Endothelial cell of umbilical vein (primary cell): ENCODE measurements around the gene ABTB2. TPM values are rescaled to one million over a fixed set of nuclear protein-coding genes. Genes with fewer than 3 reads are reported as not detected.

Source experiments
- BruUV-seq: library from RNA; stranded (reverse); fragments of 400-500 nt; replicated peaks from 2 replicates; lab custom pipeline; 2021; lab: Mats Ljungman, UMichigan
- CTCF ChIA-PET: fragments of 300-600, 350-600 bp; sonication (Branson Sonifier 250); formaldehyde crosslinking; loops from one replicate; lab custom pipeline; 2021; ENCODE audit warnings: antibody characterized with exemption, inconsistent platforms; lab: Charles Lee
- POLR2A ChIA-PET: fragments of 300-600, 350-600 bp; sonication (Branson Sonifier 250); formaldehyde crosslinking; loops from one replicate; lab custom pipeline; 2021; ENCODE audit warnings: antibody characterized with exemption, inconsistent platforms; lab: Charles Lee
- DNase-seq: peaks from one replicate; pipeline ENCODE4 v3.0.0-alpha.2; 2011; ENCODE audit warnings: low read depth, low spot score
- FAIRE-seq: peaks from 2 replicates; lab custom pipeline; 2011; peaks lifted over from hg19 to GRCh38; lab: Jason Lieb, UNC
- H2AFZ ChIP-seq: 2 replicates; pipeline ENCODE4 v1.6.0; 2012; ENCODE audit warnings: low read depth, low read length, control low read depth, inconsistent platforms
- H3K27ac ChIP-seq: 2 replicates; pipeline ENCODE4 v1.5.1; 2011; ENCODE audit warnings: low read depth, mild to moderate bottlenecking, control low read depth, low read length, moderate library complexity; ENCODE audit not compliant: insufficient read depth
- H3K27me3 ChIP-seq, 2 experiments: 2 replicates each; pipeline versions ENCODE4 v1.6.0 to v1.6.1; 2011; ENCODE audit warnings: low read length in 2 of 2, mixed read lengths in 1 of 2; ENCODE audit not compliant: control insufficient read depth in 2 of 2, insufficient read depth in 2 of 2
- H3K36me3 ChIP-seq, 2 experiments: 2 replicates in 1 of 2; 3 replicates in 1 of 2; pipeline ENCODE4 v1.5.1; 2011; ENCODE audit warnings: low read length in 2 of 2, mild to moderate bottlenecking in 1 of 2, moderate library complexity in 1 of 2; ENCODE audit not compliant: control insufficient read depth in 2 of 2, insufficient read depth in 2 of 2; ENCODE audit errors: extremely low read depth in 1 of 2
- H3K4me1 ChIP-seq: 3 replicates; pipeline ENCODE4 v1.5.1; 2011; ENCODE audit warnings: mild to moderate bottlenecking, low read length; ENCODE audit not compliant: control insufficient read depth, insufficient read depth; ENCODE audit errors: extremely low read depth
- H3K4me2 ChIP-seq: 2 replicates; pipeline ENCODE4 v1.6.1; 2011; ENCODE audit warnings: low read length, control low read depth, mixed read lengths; ENCODE audit not compliant: insufficient read depth
- H3K4me3 ChIP-seq, 3 experiments: fragments of 200-600 bp in 1 of 3; sonication (generic), shearing (Covaris generic) in 1 of 3; replicated peaks in 1 of 3; 2 replicates each; pipeline ENCODE4 v1.5.1; 2011 to 2016; ENCODE audit warnings: control low read depth in 3 of 3, low read length in 3 of 3, mild to moderate bottlenecking in 2 of 3, inconsistent platforms in 1 of 3, low read depth in 1 of 3, moderate library complexity in 1 of 3; ENCODE audit not compliant: insufficient read depth in 1 of 3
- H3K79me2 ChIP-seq: 2 replicates; pipeline ENCODE4 v1.6.0; 2012; ENCODE audit warnings: low read length, inconsistent platforms; ENCODE audit not compliant: control insufficient read depth, insufficient read depth
- H3K9ac ChIP-seq: replicated peaks from 2 replicates; pipeline ENCODE3; 2011; ENCODE audit warnings: low read length, control low read depth; ENCODE audit not compliant: insufficient read depth; ENCODE audit errors: extremely low read depth
- H3K9me1 ChIP-seq: replicated peaks from 3 replicates; pipeline ENCODE4 v1.6.0; 2011; ENCODE audit warnings: mild to moderate bottlenecking, low read length; ENCODE audit not compliant: control insufficient read depth, insufficient read depth; ENCODE audit errors: extremely low read depth
- H3K9me3 ChIP-seq: replicated peaks from 2 replicates; pipeline ENCODE4 v1.5.1; 2012; ENCODE audit warnings: low read length, inconsistent platforms; ENCODE audit not compliant: control insufficient read depth, insufficient read depth
- H4K20me1 ChIP-seq: replicated peaks from 2 replicates; pipeline ENCODE3; 2011; ENCODE audit warnings: mild to moderate bottlenecking, low read length; ENCODE audit not compliant: control insufficient read depth, insufficient read depth; ENCODE audit errors: extremely low read depth
- CTCF ChIP-seq, 2 donors: IDR thresholded peaks; 1 replicate in 1 of 2; 2 replicates in 1 of 2; pipeline ENCODE4 v1.5.1; 2011; ENCODE audit warnings: low read length in 2 of 2, mild to moderate bottlenecking in 2 of 2, moderate library complexity in 2 of 2, control low read depth in 1 of 2, inconsistent platforms in 1 of 2, low read depth in 1 of 2; ENCODE audit not compliant: insufficient read depth in 1 of 2; ENCODE audit errors: extremely low read depth in 1 of 2
- EZH2 ChIP-seq: IDR thresholded peaks from 2 replicates; pipeline ENCODE4 v1.6.1; 2012; ENCODE audit warnings: borderline replicate concordance, low read depth, mild to moderate bottlenecking, moderate library complexity, low read length, inconsistent platforms; ENCODE audit not compliant: severe bottlenecking
- FOS ChIP-seq: IDR thresholded peaks from 2 replicates; pipeline ENCODE4 v1.6.1; 2011; ENCODE audit warnings: mild to moderate bottlenecking, low read length, moderate library complexity, borderline replicate concordance; ENCODE audit not compliant: insufficient read depth
- GATA2 ChIP-seq: IDR thresholded peaks from 2 replicates; pipeline ENCODE4 v1.7.0; 2011; ENCODE audit warnings: low read depth, mild to moderate bottlenecking, moderate library complexity, mixed read lengths, low read length; ENCODE audit not compliant: insufficient read length, insufficient read depth
- JUN ChIP-seq: IDR thresholded peaks from 2 replicates; pipeline ENCODE4 v1.6.1; 2011; ENCODE audit warnings: borderline replicate concordance, low read depth; ENCODE audit not compliant: insufficient read length, insufficient read depth
- MAX ChIP-seq: IDR thresholded peaks from 2 replicates; pipeline ENCODE4 v1.6.1; 2011; ENCODE audit not compliant: insufficient read depth, insufficient read length
- MYC ChIP-seq: IDR thresholded peaks from one replicate; pipeline ENCODE4 v1.6.1; 2011; ENCODE audit warnings: mild to moderate bottlenecking, low read depth, low read length
- POLR2A ChIP-seq: IDR thresholded peaks from 2 replicates; pipeline ENCODE4 v1.6.1; 2012; ENCODE audit warnings: low read depth, mild to moderate bottlenecking, control low read depth, low read length
- POLR2AphosphoS5 ChIP-seq: IDR thresholded peaks from 2 replicates; pipeline ENCODE4 v1.6.1; 2012; ENCODE audit warnings: low read depth, mild to moderate bottlenecking, control low read depth, low read length, moderate library complexity; ENCODE audit not compliant: insufficient read depth
- dilution Hi-C: fragments of 300-500 bp; cut with MboI; formaldehyde crosslinking; loops from one replicate; pipeline ENCODE4 v1.15.0; 2019; ENCODE audit warnings: low sequenced_read_pairs; ENCODE audit not compliant: extremely low pct_ligation_motif_present
- intact Hi-C: fragments of 100-400 bp; cut with micrococcal nuclease; formaldehyde crosslinking; loops from one replicate; pipeline ENCODE4 v1.10.0; 2022
- polyA plus RNA-seq, 4 experiments: library from polyadenylated mRNA; depleted of rRNA in 3 of 4; stranded (reverse) in 3 of 4; unstranded in 1 of 4; fragments of >200 nt; gene quantifications; 2 replicates each; pipeline versions ENCODE4 v1.2.1 to v1.2.3, GENCODE V29; 2011 to 2012; ENCODE audit warnings: missing spikeins in 1 of 4
- total RNA-seq: library from RNA; stranded (reverse); gene quantifications from 2 replicates; pipeline ENCODE4 v1.2.3, GENCODE V29; 2021

The ABTB2 gene
- total and polyA plus RNA-seq, 2 donors (not counting 3 experiments of a cell fraction or from before 2014, with no cell fraction given) = 0.11 to 0.14 TPM

- Histone ChIP-seq H3K36me3 (peaks cover 21 to 61% of the 10 kb centered on the region in 2 experiments), H2AFZ (no peak overlapping the region), H3K4me2 (no peak overlapping the region), H3K9me3 (no peaks in the 10 kb centered on the region), H3K4me3 (no peak overlapping the region), H3K27ac (no peak overlapping the region), H3K4me1 (no peaks in the 10 kb centered on the region), H4K20me1 (no peaks in the 10 kb centered on the region), H3K27me3 (no peaks in the 10 kb centered on the region), H3K9ac (no peak overlapping the region), H3K9me1 (no peaks in the 10 kb centered on the region), H3K79me2 (no peaks in the 10 kb centered on the region)
- FAIRE-seq (no peak), DNase-seq (no peak)
- intact Hi-C loops = no loop called here
- ChIA-PET POLR2A (no interaction called here), CTCF (interaction anchor here (1.4 kb wide), 1 partner anchor 13 kb away, joined by 3 read pairs; no protein-coding TSS in a partner anchor)
- no TSS peak for BruUV-seq
- TF ChIP-seq MYC (no peak), CTCF (IDR thresholded peaks at IDR 0.05; ENCODE audit: extremely low read depth in 1 of 2, insufficient read depth in 1 of 2, low read depth in 1 of 2, low read length in 2 of 2) (no peak), FOS (no peak), POLR2A (no peak), JUN (no peak), EZH2 (no peak), MAX (no peak), GATA2 (no peak), POLR2AphosphoS5 (no peak)
- dilution Hi-C loops = no loop called here
Measured at GRCh38 chr11:34139346-34139745, 218.5 kb downstream of the ABTB2 start.
